GM12864 (cell line): ENCODE measurements around the gene TSC1.

Source experiments
- DNase-seq: peaks from one replicate; pipeline ENCODE4 v3.0.0-alpha.2; 2011; ENCODE audit warnings: low read depth
- H3K4me3 ChIP-seq: 2 replicates; pipeline ENCODE4 v1.5.1; 2011; ENCODE audit warnings: mild to moderate bottlenecking, low read depth, low read length, control low read depth
- TF ChIP-seq, protein P1 (sequence below): IDR thresholded peaks from 2 replicates; pipeline ENCODE4 v1.5.1; 2011; ENCODE audit warnings: low read depth, mild to moderate bottlenecking, moderate library complexity, low read length, control low read depth, inconsistent platforms; ENCODE audit errors: missing control alignments

Gene TSC1

DNA sequence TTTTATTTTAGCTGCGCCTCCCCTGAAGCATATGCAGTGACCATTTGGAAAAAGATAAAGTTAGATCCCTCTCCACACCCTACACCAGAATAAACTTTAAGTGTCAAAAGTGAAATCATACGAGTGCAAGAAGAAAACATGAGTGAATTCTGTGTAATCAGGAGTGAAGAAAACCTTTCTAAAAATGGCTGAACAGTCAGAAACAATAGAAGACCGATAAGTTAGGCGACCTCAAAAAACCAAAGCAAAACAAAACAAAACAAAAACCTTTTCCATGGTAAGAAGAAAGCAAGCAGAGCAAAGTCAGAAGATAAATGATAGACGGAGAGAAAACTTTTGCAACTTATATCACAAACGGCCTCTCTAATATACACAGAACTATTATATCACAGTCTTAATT is 16.6 kb upstream of the TSC1 start:
- no peak for DNase-seq

DNA sequence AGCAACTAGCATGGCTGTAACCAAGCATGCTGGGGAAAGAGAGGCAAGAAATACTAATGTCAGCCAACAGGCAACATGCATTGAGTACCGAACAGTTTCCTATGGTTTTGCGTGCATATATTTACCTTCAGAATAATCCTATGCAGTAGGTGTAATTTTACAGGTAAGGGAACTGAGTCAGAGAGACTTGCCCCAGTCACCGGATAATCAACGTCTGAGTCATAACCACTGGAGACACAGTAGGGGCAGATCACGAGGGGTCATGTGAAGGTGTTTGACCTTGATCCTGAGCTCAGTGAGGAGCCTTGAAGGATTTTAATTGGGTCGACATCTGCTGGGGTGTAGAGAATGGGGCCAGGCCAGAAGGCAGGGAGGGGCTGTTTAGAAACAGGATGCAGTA is 13.4 kb upstream of the TSC1 start:
- no peak for DNase-seq
- no peak overlapping the region for H3K4me3 ChIP-seq
- TF ChIP-seq, protein P1, sequence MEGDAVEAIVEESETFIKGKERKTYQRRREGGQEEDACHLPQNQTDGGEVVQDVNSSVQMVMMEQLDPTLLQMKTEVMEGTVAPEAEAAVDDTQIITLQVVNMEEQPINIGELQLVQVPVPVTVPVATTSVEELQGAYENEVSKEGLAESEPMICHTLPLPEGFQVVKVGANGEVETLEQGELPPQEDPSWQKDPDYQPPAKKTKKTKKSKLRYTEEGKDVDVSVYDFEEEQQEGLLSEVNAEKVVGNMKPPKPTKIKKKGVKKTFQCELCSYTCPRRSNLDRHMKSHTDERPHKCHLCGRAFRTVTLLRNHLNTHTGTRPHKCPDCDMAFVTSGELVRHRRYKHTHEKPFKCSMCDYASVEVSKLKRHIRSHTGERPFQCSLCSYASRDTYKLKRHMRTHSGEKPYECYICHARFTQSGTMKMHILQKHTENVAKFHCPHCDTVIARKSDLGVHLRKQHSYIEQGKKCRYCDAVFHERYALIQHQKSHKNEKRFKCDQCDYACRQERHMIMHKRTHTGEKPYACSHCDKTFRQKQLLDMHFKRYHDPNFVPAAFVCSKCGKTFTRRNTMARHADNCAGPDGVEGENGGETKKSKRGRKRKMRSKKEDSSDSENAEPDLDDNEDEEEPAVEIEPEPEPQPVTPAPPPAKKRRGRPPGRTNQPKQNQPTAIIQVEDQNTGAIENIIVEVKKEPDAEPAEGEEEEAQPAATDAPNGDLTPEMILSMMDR = no peak

More for the DNA sequence above, 16.6 kb upstream of the TSC1 start:
- no peak overlapping the region for H3K4me3 ChIP-seq
- TF ChIP-seq, protein P1 = no peak

DNA sequence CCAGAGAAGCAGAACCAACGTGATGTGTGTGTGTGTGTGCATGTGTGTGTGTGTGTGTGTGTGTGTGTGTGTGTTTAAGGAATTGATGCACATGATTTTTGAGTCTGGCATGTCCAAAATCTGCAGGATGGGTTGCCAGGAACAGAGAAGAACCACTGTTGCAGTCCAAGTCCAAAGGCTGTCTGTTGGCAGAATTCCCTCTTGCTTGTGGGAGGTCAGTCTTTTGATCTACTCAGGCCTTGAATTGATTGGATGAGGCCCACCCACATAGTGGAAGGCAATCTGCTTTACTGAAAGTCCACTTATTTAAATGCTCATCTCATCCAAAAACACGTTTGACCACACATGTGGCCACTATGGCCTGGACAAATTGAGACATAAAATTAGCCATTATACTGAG is 11.4 kb upstream of the TSC1 start:
- H3K4me3 ChIP-seq = no peak overlapping the region
- TF ChIP-seq, protein P1 = no peak
- DNase-seq = no peak

DNA sequence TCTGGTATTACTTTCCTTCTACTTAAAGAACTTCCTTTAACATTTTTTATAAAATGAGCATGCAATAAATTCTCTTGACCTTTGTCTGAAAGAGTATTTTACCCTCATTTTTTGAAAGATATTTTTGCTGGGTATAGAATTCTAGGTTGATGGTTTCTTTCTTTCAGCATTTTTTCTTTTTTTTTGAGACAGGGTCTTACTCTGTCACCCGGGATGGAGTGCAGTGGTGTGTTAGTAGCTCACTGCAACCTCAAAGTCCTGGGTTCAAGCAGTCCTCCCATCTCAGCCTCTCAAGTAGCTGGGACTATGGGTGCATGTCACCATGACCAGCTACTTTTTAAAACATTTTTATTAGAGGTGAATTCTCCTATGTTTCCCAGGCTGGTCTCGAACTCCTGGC is 10.7 kb upstream of the TSC1 start:
- TF ChIP-seq, protein P1 = no peak
- DNase-seq = no peak
- no peak overlapping the region for H3K4me3 ChIP-seq

DNA sequence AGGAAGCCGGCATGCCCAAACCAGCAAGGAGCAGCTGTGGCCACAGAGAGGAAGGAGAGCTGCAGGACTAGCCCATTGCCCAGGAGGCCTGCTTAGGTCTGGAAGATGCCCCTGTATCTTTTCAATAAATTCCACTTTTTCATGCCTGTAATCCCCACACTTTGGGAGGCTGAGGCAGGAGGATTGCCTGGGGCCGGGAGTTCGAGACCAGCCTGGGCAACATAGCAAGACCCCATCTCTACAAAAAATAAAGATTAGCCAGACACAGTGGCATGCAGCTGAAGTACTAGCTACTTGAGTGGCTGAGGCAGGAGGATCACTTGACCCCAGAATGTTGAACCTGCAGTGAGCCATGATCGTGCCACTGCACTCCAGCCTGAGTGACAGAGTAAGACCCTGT is 5.3 kb upstream of the TSC1 start:
- TF ChIP-seq, protein P1 = no peak
- H3K4me3 ChIP-seq = no peak overlapping the region
- DNase-seq = no peak

DNA sequence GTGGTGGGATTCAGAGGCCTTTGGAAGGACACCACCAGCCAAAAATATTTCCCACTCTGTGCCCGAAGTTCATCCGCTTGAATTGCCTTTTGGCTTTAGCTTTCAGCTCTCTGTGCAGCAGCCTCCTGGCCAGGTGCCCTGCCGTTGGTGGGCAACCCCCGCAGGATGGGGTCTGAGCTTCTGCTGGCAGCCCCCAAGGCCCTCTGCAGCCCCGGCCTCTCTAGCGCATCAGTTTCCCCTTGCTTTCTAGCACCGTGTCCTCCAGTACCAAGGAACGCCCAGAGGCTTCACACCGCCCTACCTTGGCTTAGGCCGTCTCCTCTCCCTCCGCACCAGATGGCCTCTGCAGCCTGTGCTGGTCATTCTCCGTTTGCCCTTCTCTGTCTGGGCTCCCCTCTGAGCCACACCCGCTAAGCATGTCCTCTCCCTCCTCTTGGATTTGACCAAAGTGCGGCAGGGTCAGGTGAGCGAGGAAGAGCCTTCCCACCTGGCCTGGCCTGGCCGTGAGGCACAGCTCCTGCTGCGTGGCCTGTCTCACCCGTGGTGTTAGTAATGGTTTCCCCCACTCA is 4.2 kb upstream of the TSC1 start:
- no peak overlapping the region for H3K4me3 ChIP-seq
- DNase-seq = no peak
- TF ChIP-seq, protein P1 = no peak

DNA sequence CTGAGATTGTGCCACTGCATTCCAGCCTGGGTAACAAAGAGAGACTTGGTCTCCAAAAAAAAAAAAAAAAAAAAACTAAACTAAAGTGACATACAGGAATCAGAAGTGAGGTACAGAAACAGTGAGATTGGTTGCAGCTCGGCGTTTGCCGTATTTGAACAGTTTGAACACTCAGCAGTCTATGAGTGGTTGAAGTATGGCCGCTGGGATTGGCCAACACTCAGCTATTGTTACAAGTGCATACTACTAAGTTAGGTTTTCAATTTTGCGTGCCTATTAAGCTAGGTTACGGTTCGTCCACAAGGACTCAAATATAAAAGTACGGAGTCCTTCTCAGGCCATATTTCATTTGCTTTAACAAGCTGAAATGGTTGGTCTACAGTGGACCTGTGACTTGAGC is 3.3 kb upstream of the TSC1 start:
- no peak overlapping the region for H3K4me3 ChIP-seq
- DNase-seq = no peak
- TF ChIP-seq, protein P1 = no peak
